WERI-Rb-1 (cell line): ENCODE measurements around the gene RAB20.

Experiments used
- DNase-seq: peaks from one replicate; pipeline ENCODE4 v3.0.0-alpha.2; 2020
- H3K27ac ChIP-seq: fragments of 250-450 bp; sonication (Bioruptor Pico); 2 replicates; pipeline ENCODE4 v1.5.1; 2020; ENCODE audit warnings: mild to moderate bottlenecking, moderate library complexity
- H3K27me3 ChIP-seq: fragments of 250-450 bp; sonication (Bioruptor Pico); 2 replicates; pipeline ENCODE4 v1.5.1; 2021; ENCODE audit warnings: mild to moderate bottlenecking, low read depth, moderate library complexity; ENCODE audit not compliant: insufficient read depth, severe bottlenecking
- H3K36me3 ChIP-seq: fragments of 250-450 bp; sonication (Bioruptor Pico); 2 replicates; pipeline ENCODE4 v1.5.1; 2020; ENCODE audit warnings: mild to moderate bottlenecking, moderate library complexity
- H3K4me3 ChIP-seq: 2 replicates; pipeline ENCODE4 v1.5.1; 2011; ENCODE audit warnings: low read depth, mild to moderate bottlenecking, control low read depth, low read length
- H3K9me3 ChIP-seq: fragments of 250-450 bp; sonication (Bioruptor Pico); 2 replicates; pipeline ENCODE4 v1.5.1; 2021; ENCODE audit warnings: mild to moderate bottlenecking, moderate library complexity; ENCODE audit not compliant: severe bottlenecking
- CTCF ChIP-seq: IDR thresholded peaks from 2 replicates; pipeline ENCODE4 v1.5.1; 2011; ENCODE audit warnings: low read depth, mild to moderate bottlenecking, control low read depth, inconsistent platforms, low read length

Gene RAB20

GRCh38 chr13:110506396-110506795 is 55.1 kb downstream of the RAB20 start:
- Histone ChIP-seq H3K36me3 (peaks cover 33% of the 10 kb centered on the region), H3K9me3 (no peaks in the 10 kb centered on the region), H3K27ac (no peak overlapping the region), H3K27me3 (no peaks in the 10 kb centered on the region), H3K4me3 (no peak overlapping the region)
- no peak for TF ChIP-seq CTCF
- no peak for DNase-seq

- no peak for TF ChIP-seq CTCF
- no peak for DNase-seq
- Histone ChIP-seq H3K27me3 (no peaks in the 10 kb centered on the region), H3K36me3 (peaks cover 33% of the 10 kb centered on the region), H3K4me3 (no peak overlapping the region), H3K9me3 (peaks cover 4% of the 10 kb centered on the region), H3K27ac (no peak overlapping the region)
Measured at GRCh38 chr13:110505594-110505993, 55.9 kb downstream of the RAB20 start.

GRCh38 chr13:110503979-110504499 is 57.5 kb downstream of the RAB20 start:
- H3K9me3 ChIP-seq: peaks cover 6% of the 10 kb centered on the region
- no peak overlapping the region for H3K27ac ChIP-seq
- H3K36me3 ChIP-seq: peaks cover 33% of the 10 kb centered on the region
- H3K27me3 ChIP-seq: no peaks in the 10 kb centered on the region
- H3K4me3 ChIP-seq: no peak overlapping the region
- DNase-seq: no peak
- no peak for TF ChIP-seq CTCF

GRCh38 chr13:110503037-110503901 is 58.3 kb downstream of the RAB20 start:
- H3K36me3 ChIP-seq: peaks cover 40% of the 10 kb centered on the region
- no peak for TF ChIP-seq CTCF
- H3K9me3 ChIP-seq: peaks cover 6% of the 10 kb centered on the region
- no peak overlapping the region for H3K4me3 ChIP-seq
- DNase-seq: no peak
- no peak overlapping the region for H3K27ac ChIP-seq
- no peaks in the 10 kb centered on the region for H3K27me3 ChIP-seq

GRCh38 chr13:110501188-110501587 is 60.3 kb downstream of the RAB20 start:
- H3K9me3 ChIP-seq: peaks cover 6% of the 10 kb centered on the region
- H3K4me3 ChIP-seq: no peak overlapping the region
- H3K27me3 ChIP-seq: no peaks in the 10 kb centered on the region
- no peak overlapping the region for H3K27ac ChIP-seq
- no peak for DNase-seq
- TF ChIP-seq CTCF: no peak
- peaks cover 36% of the 10 kb centered on the region for H3K36me3 ChIP-seq
